ENCODE measurements around the gene VSTM1.

- TF ChIP-seq, protein P1, sequence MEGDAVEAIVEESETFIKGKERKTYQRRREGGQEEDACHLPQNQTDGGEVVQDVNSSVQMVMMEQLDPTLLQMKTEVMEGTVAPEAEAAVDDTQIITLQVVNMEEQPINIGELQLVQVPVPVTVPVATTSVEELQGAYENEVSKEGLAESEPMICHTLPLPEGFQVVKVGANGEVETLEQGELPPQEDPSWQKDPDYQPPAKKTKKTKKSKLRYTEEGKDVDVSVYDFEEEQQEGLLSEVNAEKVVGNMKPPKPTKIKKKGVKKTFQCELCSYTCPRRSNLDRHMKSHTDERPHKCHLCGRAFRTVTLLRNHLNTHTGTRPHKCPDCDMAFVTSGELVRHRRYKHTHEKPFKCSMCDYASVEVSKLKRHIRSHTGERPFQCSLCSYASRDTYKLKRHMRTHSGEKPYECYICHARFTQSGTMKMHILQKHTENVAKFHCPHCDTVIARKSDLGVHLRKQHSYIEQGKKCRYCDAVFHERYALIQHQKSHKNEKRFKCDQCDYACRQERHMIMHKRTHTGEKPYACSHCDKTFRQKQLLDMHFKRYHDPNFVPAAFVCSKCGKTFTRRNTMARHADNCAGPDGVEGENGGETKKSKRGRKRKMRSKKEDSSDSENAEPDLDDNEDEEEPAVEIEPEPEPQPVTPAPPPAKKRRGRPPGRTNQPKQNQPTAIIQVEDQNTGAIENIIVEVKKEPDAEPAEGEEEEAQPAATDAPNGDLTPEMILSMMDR (IDR thresholded peaks at IDR 0.05; ENCODE audit: low read length): no peak
- no peak for TF ChIP-seq EZH2 (optimal IDR thresholded peaks at IDR 0.05; ENCODE audit: low read depth, low read length)
- no peak for TF ChIP-seq EZH2phosphoT487 (IDR thresholded peaks at IDR 0.05; ENCODE audit: low read length)
Observed at GRCh38 chr19:54073829-54074228, 10.1 kb upstream of the VSTM1 start.
